Epithelial cell of prostate (primary cell): ENCODE measurements around the gene GJA3.

Source experiments
- DNase-seq: peaks from one replicate; pipeline ENCODE4 v3.0.0-alpha.2; 2011; ENCODE audit warnings: low read depth, low spot score
- H3K27ac ChIP-seq: fragments of 450-650 bp; 2 replicates; pipeline ENCODE4 v1.5.1; 2017; ENCODE audit warnings: mild to moderate bottlenecking

GJA3 gene

DNA sequence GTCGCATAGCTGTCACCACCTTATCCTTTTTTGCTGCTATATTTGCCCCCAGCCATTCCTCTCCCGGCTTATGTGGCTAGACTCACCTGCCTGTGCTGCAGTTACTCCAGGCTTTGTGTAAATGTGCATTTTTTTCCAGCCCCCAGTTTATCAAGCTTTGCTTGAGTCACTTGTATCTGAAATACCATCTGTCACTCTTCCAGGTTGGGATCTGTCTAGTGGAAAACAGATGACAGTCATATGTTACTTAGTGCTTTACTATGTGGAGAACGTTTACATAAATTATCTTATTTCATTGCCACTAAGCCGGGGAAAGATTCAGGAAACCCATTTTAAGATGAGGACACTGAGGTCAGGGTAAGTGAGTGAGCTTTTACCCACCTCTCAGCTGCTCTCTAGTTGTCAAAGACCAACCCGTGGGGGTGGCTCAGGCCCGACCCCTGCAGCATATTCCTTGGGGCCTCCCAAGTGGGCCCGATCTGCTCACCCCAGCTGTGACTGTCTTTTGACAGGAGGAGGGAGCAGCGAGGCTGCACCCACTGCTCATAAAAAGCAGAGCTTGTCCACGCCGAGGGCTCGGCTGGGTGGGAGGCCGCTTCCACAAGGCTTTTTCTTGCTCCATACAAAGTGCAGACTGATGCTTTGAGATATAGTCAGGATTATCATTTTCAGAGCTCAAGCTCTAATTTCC, 24.7 kb upstream of the GJA3 start:
- no peak overlapping the region for H3K27ac ChIP-seq
- no peak for DNase-seq

DNA sequence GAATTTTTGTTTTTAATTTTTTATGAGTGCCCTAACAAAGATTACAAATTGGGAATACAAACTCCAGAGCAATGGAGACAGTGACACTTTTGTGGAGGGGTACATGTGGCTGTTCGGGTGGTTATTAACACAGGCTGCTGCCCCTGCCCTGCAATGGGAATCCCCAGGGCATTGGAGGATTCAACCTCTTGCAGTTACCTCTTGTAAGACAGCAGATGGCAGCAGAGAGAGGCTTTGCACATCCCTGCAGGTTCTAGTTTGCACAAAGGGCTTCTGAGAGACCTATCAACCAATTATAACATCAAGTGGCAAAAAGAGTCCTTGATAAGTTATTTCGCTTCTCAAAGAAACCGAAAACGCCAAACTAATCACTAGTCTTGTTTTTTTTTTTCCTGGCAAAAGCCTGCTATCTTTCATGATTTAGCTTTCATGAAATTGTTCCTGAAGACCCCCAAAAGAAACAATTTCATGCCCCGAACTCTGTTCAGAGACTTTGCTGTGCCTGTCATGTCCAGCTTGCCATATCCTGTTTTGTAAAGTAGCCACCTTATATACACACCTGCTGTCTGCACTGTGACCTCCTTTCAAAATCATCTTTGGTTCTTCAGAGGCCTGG, 21.5 kb upstream of the GJA3 start:
- DNase-seq: no peak
- no peak overlapping the region for H3K27ac ChIP-seq

DNA sequence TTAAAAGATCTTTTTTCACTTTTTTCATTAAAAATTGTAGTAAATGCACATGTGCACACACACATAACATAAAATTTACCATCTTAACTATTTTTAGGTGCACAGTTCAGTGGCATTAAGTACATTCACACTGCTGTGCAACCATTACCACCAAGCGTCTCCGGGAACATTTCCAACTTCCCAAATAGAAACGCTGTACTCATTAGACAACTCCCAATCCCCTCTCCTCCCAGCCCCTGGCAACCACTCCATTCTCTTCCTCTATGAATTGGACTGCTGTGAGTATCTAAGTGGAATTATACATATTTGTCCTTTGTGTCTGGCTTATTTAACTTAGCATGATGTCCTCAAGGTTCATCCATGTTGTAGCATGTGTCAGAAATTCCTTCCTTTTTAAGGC, 20.3 kb upstream of the GJA3 start:
- DNase-seq: no peak
- no peak overlapping the region for H3K27ac ChIP-seq

DNA sequence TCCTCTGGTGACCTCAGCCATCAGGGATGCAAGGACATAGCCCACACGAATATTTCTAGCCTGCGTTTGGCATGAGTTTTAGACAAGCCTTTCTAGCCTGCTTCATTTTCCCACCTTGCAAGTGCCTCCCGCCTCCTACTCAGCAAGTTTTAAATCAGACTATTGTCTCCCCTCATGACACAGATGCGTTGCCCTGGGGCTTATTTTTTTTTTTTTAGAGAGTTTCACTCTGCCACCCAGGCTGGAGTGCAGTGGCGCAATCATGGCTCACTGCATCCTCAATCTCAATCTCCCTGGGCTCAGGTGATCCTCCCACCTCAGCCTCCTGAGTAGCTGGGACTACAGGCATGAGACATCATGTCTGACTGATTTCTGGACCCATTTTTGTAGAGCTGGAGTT, 17.3 kb upstream of the GJA3 start:
- no peak overlapping the region for H3K27ac ChIP-seq
- no peak for DNase-seq

DNA sequence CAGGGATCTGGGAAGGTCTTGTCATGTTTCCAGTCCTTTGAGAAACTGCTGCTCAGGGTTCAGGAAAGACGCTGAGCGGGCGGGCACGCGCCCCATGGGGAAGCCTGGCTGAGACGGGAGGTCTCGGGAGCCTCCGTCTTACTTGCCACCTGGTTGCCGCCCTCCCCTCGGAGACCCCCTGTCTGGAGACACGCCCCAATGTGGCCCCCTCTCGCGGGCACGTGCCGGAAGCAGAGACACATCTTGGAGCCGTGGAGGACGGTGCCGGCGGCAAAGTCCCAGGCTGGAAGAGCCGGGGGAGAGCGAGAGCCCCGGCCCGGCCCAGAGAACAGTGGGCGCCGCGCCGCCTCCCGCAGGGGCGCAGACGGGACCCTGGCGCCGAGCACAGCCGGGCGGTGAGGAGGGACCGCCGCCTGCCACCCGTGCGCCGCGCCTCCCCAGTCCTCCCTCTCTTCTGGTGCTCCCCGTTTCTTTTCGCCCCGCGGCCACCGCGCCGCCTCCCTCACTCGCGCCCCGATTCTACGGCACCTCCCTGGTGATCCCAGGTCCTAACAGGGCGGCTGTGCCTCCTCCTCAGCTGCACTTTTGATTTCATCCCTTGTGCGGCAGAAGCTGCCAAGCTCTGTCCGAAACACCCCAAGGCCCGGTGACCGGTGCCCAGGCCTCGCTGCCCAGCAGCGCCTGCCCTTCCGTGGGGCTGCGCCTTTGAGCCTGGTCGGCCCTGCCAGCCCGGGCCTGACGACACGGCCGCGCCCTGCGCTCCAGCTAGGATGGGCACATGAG, 16.4 kb upstream of the GJA3 start:
- DNase-seq: no peak
- no peak overlapping the region for H3K27ac ChIP-seq

DNA sequence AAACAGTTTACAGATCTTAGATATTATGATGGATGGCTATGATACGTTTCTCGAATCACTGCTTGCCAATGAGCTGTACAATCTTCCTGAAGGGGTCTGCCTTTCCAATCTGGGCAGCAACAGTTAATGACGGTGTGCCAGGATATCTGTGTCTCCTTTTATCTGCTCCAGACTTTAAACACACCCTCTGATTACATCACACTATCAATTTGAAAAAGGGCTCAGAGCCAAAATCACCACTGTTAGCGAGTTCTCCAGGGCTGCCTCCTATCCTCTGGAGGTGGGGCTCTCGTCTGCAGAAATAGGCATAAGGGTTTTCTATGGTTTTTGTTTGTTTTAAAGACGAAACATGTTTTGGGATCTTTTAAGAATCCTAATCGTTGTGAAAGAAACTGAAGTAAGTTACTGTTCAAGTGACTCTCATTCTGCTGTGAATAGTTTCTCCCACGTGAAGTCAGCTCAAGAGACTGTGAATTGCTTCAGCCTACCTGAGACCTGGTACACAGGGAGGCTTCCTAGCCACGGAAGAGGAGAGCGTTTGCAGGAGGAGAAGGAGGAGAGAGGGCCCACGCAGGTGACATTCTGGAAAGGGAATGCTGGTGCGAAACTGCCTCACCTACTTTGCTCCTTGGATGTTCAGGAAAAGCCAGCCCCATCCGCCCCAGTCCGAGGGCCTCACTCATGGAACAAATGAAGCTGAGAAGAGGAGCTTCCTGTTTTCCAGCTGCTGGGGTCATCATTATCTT, 15.2 kb upstream of the GJA3 start:
- peak overlapping the region; percentile 64 for H3K27ac ChIP-seq
- DNase-seq: no peak

DNA sequence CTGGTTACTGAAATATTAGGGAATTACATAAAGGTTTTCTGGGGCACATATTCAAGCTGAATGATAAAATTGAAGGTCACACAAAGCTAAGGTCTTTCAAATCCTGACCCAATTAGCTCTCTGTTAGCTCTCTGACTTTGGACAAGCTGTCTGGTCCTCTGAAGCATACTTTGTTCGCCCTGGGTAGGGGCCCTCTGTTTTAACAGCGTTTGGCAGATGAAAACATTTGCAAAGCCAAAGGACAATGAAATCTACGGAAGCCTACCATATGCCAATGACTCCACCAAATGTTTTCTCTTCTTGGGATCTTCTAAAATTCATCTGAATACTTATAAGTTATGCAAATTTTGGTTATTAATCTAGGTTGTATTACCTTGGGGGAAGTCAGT, 14.5 kb upstream of the GJA3 start:
- DNase-seq: no peak
- peak overlapping the region; percentile 64 for H3K27ac ChIP-seq

DNA sequence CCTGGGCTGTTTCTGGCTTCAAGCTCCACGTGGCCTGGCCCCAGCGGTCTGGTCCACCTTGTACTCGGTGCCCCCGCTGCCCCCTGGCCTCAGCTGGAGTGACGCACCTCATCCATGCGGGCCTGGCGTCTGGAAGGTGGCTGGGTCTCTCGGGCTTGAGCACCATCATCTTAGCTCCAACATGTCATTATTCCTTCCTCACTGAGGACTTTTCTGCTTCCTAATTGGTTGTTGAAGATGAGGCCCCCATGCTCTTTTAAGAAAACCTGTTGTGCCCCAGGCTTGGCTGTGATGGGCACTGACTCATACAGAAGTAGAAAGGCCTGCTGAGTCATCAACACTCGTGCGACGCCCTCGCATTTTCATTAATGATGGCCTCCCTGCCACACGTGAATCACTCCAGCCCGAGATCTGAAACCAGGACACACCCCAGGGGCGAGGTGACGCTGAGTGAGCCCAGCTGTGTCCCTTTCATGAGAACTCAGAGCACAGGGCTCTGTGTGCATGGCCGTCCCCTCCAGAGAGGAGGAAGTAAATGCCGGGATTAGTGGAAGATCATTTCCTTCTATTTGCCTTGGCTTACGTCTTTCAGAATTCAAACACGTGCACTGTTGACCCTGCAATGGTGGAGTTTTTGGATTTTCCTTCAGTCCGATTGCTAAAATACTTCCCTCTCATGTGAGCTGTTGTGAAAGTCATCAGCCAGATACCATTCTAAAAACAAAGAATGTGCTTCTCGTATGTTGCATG, 14.0 kb upstream of the GJA3 start:
- H3K27ac ChIP-seq: peak overlapping the region; percentile 64
- peak; percentile 98 for DNase-seq

DNA sequence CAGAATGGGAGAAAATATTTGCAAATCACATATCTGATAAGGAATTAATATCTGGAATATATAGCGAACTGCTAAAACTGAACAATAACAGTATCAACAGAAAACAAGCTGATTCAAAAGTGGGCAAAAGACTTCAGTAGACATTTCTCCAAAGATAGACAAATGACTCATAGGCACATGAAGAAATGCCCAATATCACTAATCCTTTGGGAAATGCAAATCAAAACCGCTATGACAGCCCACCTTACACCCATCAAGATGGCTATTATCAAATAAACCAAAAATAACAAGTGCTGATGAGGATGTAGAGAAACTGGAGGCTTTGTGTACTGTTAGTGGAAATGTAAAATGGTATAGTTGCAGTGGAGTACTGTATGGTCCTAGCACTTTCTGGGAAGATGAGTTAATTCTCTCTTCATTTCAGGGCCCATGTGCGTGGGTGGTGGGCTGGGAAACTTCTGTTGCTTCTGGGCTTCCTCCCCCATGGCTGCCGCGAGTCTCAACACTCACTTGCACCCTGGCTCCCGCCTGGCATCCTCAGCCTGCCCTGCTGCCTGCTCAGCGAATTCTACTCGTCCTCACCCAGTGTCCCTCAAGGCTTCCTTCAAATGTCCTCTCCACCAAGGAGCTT, 12.4 kb upstream of the GJA3 start:
- no peak overlapping the region for H3K27ac ChIP-seq
- DNase-seq: no peak

DNA sequence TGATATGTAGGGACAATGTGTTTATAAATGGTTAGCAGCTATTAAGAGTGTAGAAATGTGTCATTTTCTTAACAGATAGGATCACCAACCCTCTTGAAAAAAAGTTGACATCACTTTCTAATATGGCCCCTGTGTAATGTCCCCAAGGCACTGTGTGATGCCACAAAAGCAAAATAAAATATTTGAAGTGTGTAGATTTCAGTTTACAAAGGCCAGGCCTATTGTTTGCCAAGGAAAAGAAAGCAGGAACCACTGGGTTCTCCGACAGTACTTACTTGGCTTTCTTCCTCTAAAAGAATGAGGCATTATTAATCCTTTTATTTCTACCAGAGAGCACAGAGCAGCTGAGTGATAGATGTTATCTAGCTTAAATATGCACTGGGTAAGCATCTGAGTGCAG, 10.5 kb upstream of the GJA3 start:
- no peak overlapping the region for H3K27ac ChIP-seq
- no peak for DNase-seq

DNA sequence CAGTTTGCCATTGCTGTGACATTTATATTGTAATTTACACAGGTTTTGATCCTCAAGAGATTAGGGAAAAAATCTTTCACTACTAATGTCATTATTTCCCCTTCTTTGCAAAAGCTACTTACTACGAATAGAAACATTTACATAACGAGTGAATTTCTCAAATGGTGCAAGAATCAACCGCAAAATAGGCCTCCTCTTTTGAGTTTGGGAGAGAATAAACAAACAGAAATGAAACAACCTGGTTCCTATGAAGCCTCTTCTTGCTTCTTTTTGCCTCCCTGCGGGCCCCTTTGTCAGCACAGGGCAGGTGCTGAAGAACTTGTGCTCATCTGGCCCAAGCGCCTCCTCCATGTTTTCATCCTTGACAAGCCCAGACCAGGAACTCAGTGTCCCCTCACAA, 10.1 kb upstream of the GJA3 start:
- DNase-seq: no peak
- no peak overlapping the region for H3K27ac ChIP-seq

DNA sequence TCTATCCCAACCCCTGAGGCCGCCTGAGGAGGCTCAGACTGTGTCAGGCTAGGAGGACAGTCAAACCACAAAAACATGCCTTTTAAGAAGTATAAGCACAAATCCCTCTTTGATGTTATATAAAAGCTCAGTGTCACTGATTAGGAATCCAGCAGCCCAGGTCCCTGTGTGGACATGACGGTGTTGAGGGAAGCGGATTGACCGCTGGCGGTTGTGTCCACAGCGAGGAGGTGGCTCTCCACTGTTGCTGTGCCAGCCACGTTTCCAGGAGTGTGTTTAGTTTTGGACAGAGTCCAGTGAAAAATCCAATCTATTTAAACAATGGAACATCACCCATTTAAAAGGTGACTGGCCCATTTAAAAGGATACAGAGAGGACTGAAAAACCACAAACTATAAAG, 7.5 kb upstream of the GJA3 start:
- H3K27ac ChIP-seq: no peak overlapping the region
- no peak for DNase-seq

DNA sequence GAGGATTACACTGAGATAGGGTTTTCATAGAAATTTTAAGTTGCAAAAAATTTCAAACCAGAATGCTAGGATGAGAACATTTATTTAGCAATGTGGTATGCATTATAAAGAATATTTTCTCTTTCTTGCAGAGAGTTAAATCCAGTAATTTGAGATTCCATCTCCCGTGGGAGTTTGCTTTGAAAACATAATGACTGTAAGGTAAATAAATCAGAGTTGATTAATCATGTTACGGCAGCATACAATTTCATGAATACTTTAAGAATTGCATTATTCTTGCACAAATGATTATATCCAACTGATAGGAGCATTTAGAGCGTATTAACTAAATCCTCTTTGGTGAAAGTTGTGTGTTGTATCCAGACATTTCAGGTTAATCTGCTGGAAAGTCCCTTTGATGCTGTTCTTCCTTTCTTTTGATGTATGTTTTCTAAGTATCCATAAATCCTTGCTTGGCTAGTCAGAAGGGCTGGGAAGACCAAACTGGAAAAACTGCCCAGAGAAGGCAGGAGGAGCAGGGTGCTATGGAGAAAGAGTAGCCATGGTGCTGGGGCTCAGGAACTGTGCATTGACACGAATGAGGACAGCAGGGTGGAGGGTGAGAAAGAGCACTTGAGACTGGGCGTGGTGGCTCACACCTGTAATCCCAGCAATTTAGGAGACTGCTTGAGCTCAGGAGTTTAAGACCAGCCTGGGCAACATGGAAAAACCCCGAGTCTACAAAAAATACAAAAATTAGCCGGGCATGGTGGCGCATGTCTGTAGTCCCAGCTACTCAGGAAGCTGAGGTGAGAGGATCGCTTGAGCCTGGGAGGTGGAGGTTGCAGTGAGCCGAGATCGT, 4.8 kb upstream of the GJA3 start:
- DNase-seq: no peak
- H3K27ac ChIP-seq: no peak overlapping the region

DNA sequence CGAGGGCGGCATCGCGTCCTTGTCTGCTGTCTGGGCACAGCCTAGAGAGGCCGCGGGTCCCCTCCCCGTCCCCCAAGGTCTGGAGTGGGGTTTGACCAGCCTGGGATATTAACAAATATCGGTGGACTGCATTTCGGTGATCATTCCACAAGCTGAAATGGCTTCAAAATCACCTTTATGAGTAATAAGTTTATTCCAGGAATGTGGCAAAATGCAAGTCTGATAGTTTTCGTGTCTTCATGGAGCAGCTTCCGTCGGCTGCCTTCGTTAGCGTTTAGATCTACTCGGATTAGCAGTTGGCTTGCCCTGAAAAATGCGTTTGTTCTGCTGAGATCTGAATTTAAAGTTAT, 1.1 kb upstream of the GJA3 start:
- no peak overlapping the region for H3K27ac ChIP-seq
- DNase-seq: no peak

DNA sequence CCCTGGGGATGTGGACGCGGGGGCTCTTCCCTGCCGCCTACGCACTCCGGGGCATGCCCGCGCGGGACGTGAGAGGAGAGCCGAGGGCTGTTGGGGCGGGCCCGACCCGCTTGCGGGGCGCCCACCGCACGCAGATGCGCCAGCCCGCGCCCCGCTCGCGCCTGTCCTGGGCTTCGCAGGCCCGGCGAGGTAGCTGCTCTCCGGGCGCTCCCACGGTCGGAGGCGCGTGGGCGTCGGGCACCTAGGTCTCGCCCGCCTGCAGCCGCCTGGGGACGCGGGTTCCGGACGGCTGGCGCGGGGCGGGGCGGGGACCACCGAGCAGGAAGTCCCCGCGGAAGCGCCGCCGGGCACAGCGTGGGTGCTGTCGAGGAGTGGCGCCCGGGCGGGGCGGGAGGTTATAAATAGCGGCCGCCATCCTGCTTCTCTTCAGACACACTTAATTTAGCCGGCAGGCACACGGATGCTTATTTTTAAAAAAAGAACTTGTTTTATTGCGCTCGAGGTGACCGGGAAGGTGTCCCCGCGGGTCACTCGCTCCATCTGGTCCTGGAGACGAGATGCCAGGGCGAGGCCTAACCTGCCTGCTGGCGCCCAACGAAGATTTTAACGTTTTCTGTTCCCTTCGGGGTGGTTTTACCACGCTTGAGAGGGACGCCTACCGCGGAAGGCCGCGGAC, 561 bp upstream of the GJA3 start:
- DNase-seq: no peak
- H3K27ac ChIP-seq: no peak overlapping the region

DNA sequence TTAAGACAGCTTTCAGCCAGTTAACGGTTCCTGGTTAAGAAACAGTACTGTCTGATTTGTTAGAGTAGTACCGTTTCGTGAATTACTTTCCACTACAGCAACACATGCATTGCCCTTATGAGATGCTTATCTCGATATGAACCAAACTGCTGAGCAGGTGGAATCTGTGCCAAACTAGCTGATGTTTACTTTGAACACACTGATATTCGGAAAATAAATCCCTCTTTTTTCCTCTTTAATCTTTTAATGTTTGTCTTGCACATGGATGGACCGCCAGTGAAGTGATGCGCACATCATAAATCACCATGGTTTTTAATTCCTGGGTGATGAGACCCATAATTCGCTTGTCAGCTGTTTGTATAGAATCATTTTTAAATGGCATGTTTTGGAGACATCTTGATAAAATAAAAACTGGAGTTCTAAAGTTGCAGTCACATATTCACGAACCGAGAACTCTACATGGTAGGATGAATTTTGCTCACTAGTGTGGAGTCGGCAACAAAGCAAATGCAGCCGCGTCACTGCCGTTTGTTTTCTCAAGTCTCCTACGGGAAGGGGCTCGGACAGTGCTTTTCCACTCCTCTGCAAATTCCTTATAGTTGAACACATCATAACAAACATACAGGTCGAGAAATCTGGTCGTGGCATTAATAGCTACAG, 1.1 kb downstream of the GJA3 start:
- H3K27ac ChIP-seq: no peak overlapping the region
- no peak for DNase-seq

DNA sequence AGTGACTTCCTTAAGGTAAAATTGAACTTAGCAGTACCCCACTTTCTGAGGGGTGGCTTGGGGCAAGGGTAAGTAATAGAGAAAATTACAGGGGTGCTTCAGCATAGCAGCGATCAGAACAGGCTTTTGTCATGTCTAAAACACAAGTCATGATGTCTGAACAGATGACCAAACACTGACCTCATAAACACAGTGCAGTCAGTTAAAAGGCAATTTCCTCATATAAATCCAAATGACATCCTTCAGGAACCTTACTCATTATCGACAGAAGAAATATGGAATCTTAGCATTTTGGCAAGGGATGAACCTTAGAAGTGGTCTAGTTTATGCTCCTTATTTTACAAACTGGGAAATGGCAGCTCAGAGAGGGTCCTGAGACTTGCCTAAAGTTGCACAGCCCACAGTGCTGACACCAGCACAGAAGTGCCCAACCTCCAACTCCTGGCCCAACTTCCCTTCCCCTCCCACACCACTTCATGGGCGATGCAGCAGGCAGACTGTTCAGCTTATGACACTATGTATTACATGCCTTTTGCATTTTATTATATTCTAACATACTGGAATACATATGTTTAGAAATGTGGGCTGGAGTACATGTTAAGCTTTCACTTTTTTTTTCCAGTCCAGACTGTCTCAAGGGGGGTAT, 3.6 kb downstream of the GJA3 start:
- DNase-seq: no peak

DNA sequence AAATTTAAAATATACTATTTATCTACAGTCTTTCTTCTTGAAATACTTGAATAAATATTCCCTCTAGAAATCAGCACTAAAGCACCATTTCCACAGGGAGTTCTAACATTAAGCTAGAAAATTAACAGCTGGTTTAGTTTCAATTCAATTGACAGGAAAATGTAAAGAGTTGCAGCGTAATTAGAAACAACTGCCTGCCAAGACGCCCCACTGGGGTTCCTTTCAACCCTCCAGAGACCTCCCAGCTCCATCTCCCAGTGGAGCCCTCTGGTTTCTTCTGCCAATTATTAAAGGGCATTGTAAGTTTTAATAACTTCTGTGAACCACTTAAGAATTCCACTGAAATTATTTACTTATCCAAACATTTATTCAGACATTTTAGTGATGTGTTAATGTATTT, 4.2 kb downstream of the GJA3 start:
- H3K27ac ChIP-seq: no peak overlapping the region
- no peak for DNase-seq

More for the DNA sequence above, 3.6 kb downstream of the GJA3 start:
- H3K27ac ChIP-seq: no peak overlapping the region
